Measurements from ENCODE around the gene NRL. TPM values are rescaled to one million over a fixed set of nuclear protein-coding genes. Genes with fewer than 3 reads are reported as not detected.

NRL gene
- total RNA-seq, 1 experiment from 2014 or later = 2.5 TPM

- Histone ChIP-seq H3K27me3 (ENCODE audit: insufficient read depth, low read length) (no peaks in the 10 kb centered on the region), H2BK15ac (ENCODE audit: low read depth, low read length) (no peak overlapping the region), H3K4me1 (ENCODE audit: insufficient read depth, low read length) (no peaks in the 10 kb centered on the region), H3K79me2 (ENCODE audit: insufficient read depth, low read length) (no peaks in the 10 kb centered on the region), H4K5ac (ENCODE audit: insufficient read length, low read depth, low read length) (no peak overlapping the region), H3K23ac (ENCODE audit: insufficient read length, low read depth, low read length) (no peak overlapping the region), H2AK5ac (ENCODE audit: insufficient read length, low read length) (no peak overlapping the region), H2BK5ac (ENCODE audit: insufficient read length, low read length) (no peak overlapping the region), H2BK12ac (ENCODE audit: insufficient read length, low read depth, low read length) (no peak overlapping the region), H3K79me1 (ENCODE audit: insufficient read depth, low read depth, low read length, poor library complexity, severe bottlenecking) (no peaks in the 10 kb centered on the region), H3K4me2 (ENCODE audit: insufficient read depth, insufficient read length, low read length) (no peak overlapping the region), H3K56ac (ENCODE audit: insufficient read length, low read depth, low read length) (no peak overlapping the region), H2BK20ac (ENCODE audit: low read depth, low read length, poor library complexity, severe bottlenecking) (no peak overlapping the region), H4K91ac (ENCODE audit: insufficient read length, low read depth, low read length) (no peak overlapping the region), H3K9ac (ENCODE audit: extremely low read depth, insufficient read length, low read length) (no peak overlapping the region), H3K23me2 (ENCODE audit: insufficient read length, low read depth, low read length, poor library complexity, severe bottlenecking) (no peaks in the 10 kb centered on the region), H4K20me1 (ENCODE audit: control insufficient read depth, insufficient read depth, insufficient read length) (no peaks in the 10 kb centered on the region), H3T11ph (ENCODE audit: low read length) (no peak overlapping the region), H2BK120ac (ENCODE audit: low read depth, low read length, poor library complexity, severe bottlenecking) (no peak overlapping the region), H4K8ac (replicated peaks; ENCODE audit: insufficient read length, low read depth, low read length) (no peak overlapping the region), H3K14ac (ENCODE audit: insufficient read depth, low read length) (no peak overlapping the region), H3K9me3 (ENCODE audit: control insufficient read depth, low read depth, low read length) (no peaks in the 10 kb centered on the region), H2AFZ (ENCODE audit: low read length) (no peak overlapping the region), H3K18ac (ENCODE audit: insufficient read length, low read depth, low read length) (no peak overlapping the region), H3K4ac (ENCODE audit: low read depth, low read length) (no peak overlapping the region), H3K27ac (ENCODE audit: insufficient read length, low read depth, low read length) (no peak overlapping the region)
- H3K4me3 Mint-ChIP-seq = no peak overlapping the region
- H3K27me3 Mint-ChIP-seq (ENCODE audit: low read depth) = no peaks in the 10 kb centered on the region; the same call in none of the 2 replicates
- H3K4me1 Mint-ChIP-seq = 0 out of 4 replicates have a peak, but pooled peaks cover 0 to 3% of the 10 kb centered on the region in 2 experiments
- WGBS (ENCODE audit: extremely low coverage, insufficient read length, low lambda C conversion rate) = no CpG with 5 or more reads among the region's 8 CpGs
- H3K27ac Mint-ChIP-seq = no peak overlapping the region
- no peaks in the 10 kb centered on the region for H3K9me3 Mint-ChIP-seq
- H3K36me3 Mint-ChIP-seq (ENCODE audit: insufficient read depth in 1 of 3, low read depth in 3 of 3) = no peaks in the 10 kb centered on the region; a peak in 1 of 7 replicates
- TF ChIP-seq CTCF (conservative IDR thresholded peaks at IDR 0.05) = no peak
- DNase-seq = no peak
These were observed 48.1 kb downstream of the NRL start for GRCh38 chr14:24066496-24067132.

Data from H9 (cell line).